ENCODE measurements around the gene RASGEF1C.

Gene RASGEF1C

GRCh38 chr5:180202939-180203573, 6.0 kb downstream of the RASGEF1C start:
- H3K4me1 ChIP-seq (ENCODE audit: control insufficient read depth, insufficient read depth, low read length), result no peaks in the 10 kb centered on the region
- WGBS (ENCODE audit: insufficient coverage, insufficient read length), result no CpG with 5 or more reads among the region's 8 CpGs
- no peak overlapping the region for H3K4me3 ChIP-seq (ENCODE audit: low read length)
- peaks cover 4% of the 10 kb centered on the region; the same call in 1 of the 2 replicates for H3K27me3 ChIP-seq (ENCODE audit: control insufficient read depth, insufficient read depth, low read length)
- no peaks in the 10 kb centered on the region for H3K36me3 ChIP-seq (ENCODE audit: control insufficient read depth, insufficient read depth, low read length)
- no peaks in the 10 kb centered on the region for H3K9me3 ChIP-seq (ENCODE audit: control insufficient read depth, insufficient read depth, low read length)
- DNase-seq (ENCODE audit: low read depth, low spot score), result no peak
- no peak overlapping the region for H3K27ac ChIP-seq (ENCODE audit: low read length)

GRCh38 chr5:180201051-180201987, 7.7 kb downstream of the RASGEF1C start:
- Histone ChIP-seq H3K4me1 (ENCODE audit: control insufficient read depth, insufficient read depth, low read length) (no peaks in the 10 kb centered on the region), H3K9me3 (ENCODE audit: control insufficient read depth, insufficient read depth, low read length) (no peaks in the 10 kb centered on the region), H3K4me3 (ENCODE audit: low read length) (no peak overlapping the region), H3K27ac (ENCODE audit: low read length) (no peak overlapping the region), H3K36me3 (ENCODE audit: control insufficient read depth, insufficient read depth, low read length) (no peaks in the 10 kb centered on the region), H3K27me3 (ENCODE audit: control insufficient read depth, insufficient read depth, low read length) (no peaks in the 10 kb centered on the region)
- WGBS (ENCODE audit: insufficient coverage, insufficient read length), result no CpG with 5 or more reads among the region's 23 CpGs
- DNase-seq (ENCODE audit: low read depth, low spot score), result peak; percentile 55

- no CpG with 5 or more reads among the region's 8 CpGs for WGBS (ENCODE audit: insufficient coverage, insufficient read length)
- H3K27me3 ChIP-seq (ENCODE audit: control insufficient read depth, insufficient read depth, low read length), result no peaks in the 10 kb centered on the region
- H3K9me3 ChIP-seq (ENCODE audit: control insufficient read depth, insufficient read depth, low read length), result no peaks in the 10 kb centered on the region
- H3K4me3 ChIP-seq (ENCODE audit: low read length), result no peak overlapping the region
- H3K27ac ChIP-seq (ENCODE audit: low read length), result no peak overlapping the region
- no peaks in the 10 kb centered on the region for H3K4me1 ChIP-seq (ENCODE audit: control insufficient read depth, insufficient read depth, low read length)
- no peak for DNase-seq (ENCODE audit: low read depth, low spot score)
- no peaks in the 10 kb centered on the region for H3K36me3 ChIP-seq (ENCODE audit: control insufficient read depth, insufficient read depth, low read length)
Observed at GRCh38 chr5:180199390-180199789, 9.6 kb downstream of the RASGEF1C start.

- no peak for DNase-seq (ENCODE audit: low read depth, low spot score)
- no peak overlapping the region for H3K27ac ChIP-seq (ENCODE audit: low read length)
- H3K36me3 ChIP-seq (ENCODE audit: control insufficient read depth, insufficient read depth, low read length), result no peaks in the 10 kb centered on the region
- H3K4me1 ChIP-seq (ENCODE audit: control insufficient read depth, insufficient read depth, low read length), result no peaks in the 10 kb centered on the region
- no peaks in the 10 kb centered on the region for H3K27me3 ChIP-seq (ENCODE audit: control insufficient read depth, insufficient read depth, low read length)
- no peak overlapping the region for H3K4me3 ChIP-seq (ENCODE audit: low read length)
- H3K9me3 ChIP-seq (ENCODE audit: control insufficient read depth, insufficient read depth, low read length), result no peaks in the 10 kb centered on the region
- no CpG with 5 or more reads among the region's 4 CpGs for WGBS (ENCODE audit: insufficient coverage, insufficient read length)
Observed at GRCh38 chr5:180198208-180198607, 10.8 kb downstream of the RASGEF1C start.

- Histone ChIP-seq H3K27me3 (ENCODE audit: control insufficient read depth, insufficient read depth, low read length) (no peaks in the 10 kb centered on the region), H3K36me3 (ENCODE audit: control insufficient read depth, insufficient read depth, low read length) (no peaks in the 10 kb centered on the region), H3K4me1 (ENCODE audit: control insufficient read depth, insufficient read depth, low read length) (no peaks in the 10 kb centered on the region), H3K4me3 (ENCODE audit: low read length) (no peak overlapping the region), H3K27ac (ENCODE audit: low read length) (no peak overlapping the region), H3K9me3 (ENCODE audit: control insufficient read depth, insufficient read depth, low read length) (no peaks in the 10 kb centered on the region)
- no peak for DNase-seq (ENCODE audit: low read depth, low spot score)
- WGBS (ENCODE audit: insufficient coverage, insufficient read length), result no CpG with 5 or more reads among the region's 14 CpGs
Observed at GRCh38 chr5:180197016-180197702, 11.9 kb downstream of the RASGEF1C start.

- Histone ChIP-seq H3K9me3 (ENCODE audit: control insufficient read depth, insufficient read depth, low read length) (no peaks in the 10 kb centered on the region), H3K27me3 (ENCODE audit: control insufficient read depth, insufficient read depth, low read length) (no peaks in the 10 kb centered on the region), H3K4me3 (ENCODE audit: low read length) (no peak overlapping the region), H3K27ac (ENCODE audit: low read length) (no peak overlapping the region), H3K4me1 (ENCODE audit: control insufficient read depth, insufficient read depth, low read length) (no peaks in the 10 kb centered on the region), H3K36me3 (ENCODE audit: control insufficient read depth, insufficient read depth, low read length) (no peaks in the 10 kb centered on the region)
- DNase-seq (ENCODE audit: low read depth, low spot score), result no peak
- WGBS (ENCODE audit: insufficient coverage, insufficient read length), result no CpG with 5 or more reads among the region's 34 CpGs
Observed at GRCh38 chr5:180194410-180195345, 14.3 kb downstream of the RASGEF1C start.

- H3K36me3 ChIP-seq (ENCODE audit: control insufficient read depth, insufficient read depth, low read length), result no peaks in the 10 kb centered on the region
- no peak for DNase-seq (ENCODE audit: low read depth, low spot score)
- no CpG with 5 or more reads among the region's 24 CpGs for WGBS (ENCODE audit: insufficient coverage, insufficient read length)
- H3K9me3 ChIP-seq (ENCODE audit: control insufficient read depth, insufficient read depth, low read length), result no peaks in the 10 kb centered on the region
- no peak overlapping the region for H3K27ac ChIP-seq (ENCODE audit: low read length)
- H3K27me3 ChIP-seq (ENCODE audit: control insufficient read depth, insufficient read depth, low read length), result no peaks in the 10 kb centered on the region
- no peaks in the 10 kb centered on the region for H3K4me1 ChIP-seq (ENCODE audit: control insufficient read depth, insufficient read depth, low read length)
- H3K4me3 ChIP-seq (ENCODE audit: low read length), result no peak overlapping the region
Observed at GRCh38 chr5:180193749-180194375, 15.1 kb downstream of the RASGEF1C start.

- DNase-seq (ENCODE audit: low read depth, low spot score), result no peak
- H3K36me3 ChIP-seq (ENCODE audit: control insufficient read depth, insufficient read depth, low read length), result no peaks in the 10 kb centered on the region
- H3K4me3 ChIP-seq (ENCODE audit: low read length), result no peak overlapping the region
- H3K9me3 ChIP-seq (ENCODE audit: control insufficient read depth, insufficient read depth, low read length), result no peaks in the 10 kb centered on the region
- no CpG with 5 or more reads among the region's 6 CpGs for WGBS (ENCODE audit: insufficient coverage, insufficient read length)
- no peaks in the 10 kb centered on the region for H3K27me3 ChIP-seq (ENCODE audit: control insufficient read depth, insufficient read depth, low read length)
- no peaks in the 10 kb centered on the region for H3K4me1 ChIP-seq (ENCODE audit: control insufficient read depth, insufficient read depth, low read length)
- no peak overlapping the region for H3K27ac ChIP-seq (ENCODE audit: low read length)
Observed at GRCh38 chr5:180191716-180192115, 17.3 kb downstream of the RASGEF1C start.

- WGBS (ENCODE audit: insufficient coverage, insufficient read length), result no CpG with 5 or more reads among the region's 2 CpGs
- Histone ChIP-seq H3K4me3 (ENCODE audit: low read length) (no peak overlapping the region), H3K36me3 (ENCODE audit: control insufficient read depth, insufficient read depth, low read length) (no peaks in the 10 kb centered on the region), H3K4me1 (ENCODE audit: control insufficient read depth, insufficient read depth, low read length) (no peaks in the 10 kb centered on the region), H3K9me3 (ENCODE audit: control insufficient read depth, insufficient read depth, low read length) (no peaks in the 10 kb centered on the region), H3K27me3 (ENCODE audit: control insufficient read depth, insufficient read depth, low read length) (no peaks in the 10 kb centered on the region), H3K27ac (ENCODE audit: low read length) (no peak overlapping the region)
- no peak for DNase-seq (ENCODE audit: low read depth, low spot score)
Observed at GRCh38 chr5:180187767-180188166, 21.2 kb downstream of the RASGEF1C start.

Measured in iPS DF 6.9 (cell line).